Keratinocyte (primary cell): ENCODE data around the gene WIPF3. TPM values are rescaled to one million over a fixed set of nuclear protein-coding genes. Genes with fewer than 3 reads are reported as not detected.

Source experiments
- DNase-seq: peaks from one replicate; pipeline ENCODE4 v3.0.0-alpha.2; 2011; ENCODE audit warnings: low read depth, missing footprints, low spot score
- FAIRE-seq: peaks from 2 replicates; lab custom pipeline; 2011; peaks lifted over from hg19 to GRCh38; lab: Jason Lieb, UNC
- H2AFZ ChIP-seq: 2 replicates; pipeline ENCODE4 v1.6.0; 2012; ENCODE audit warnings: low read length, control low read depth, inconsistent platforms; ENCODE audit not compliant: control insufficient read depth
- H3K27ac ChIP-seq: 2 replicates; pipeline ENCODE4 v1.5.1; 2011; ENCODE audit warnings: low read length; ENCODE audit not compliant: control insufficient read depth, insufficient read depth
- H3K27me3 ChIP-seq: 3 replicates; pipeline ENCODE4 v1.6.0; 2011; ENCODE audit warnings: low read length; ENCODE audit not compliant: control insufficient read depth, insufficient read depth; ENCODE audit errors: extremely low read depth
- H3K36me3 ChIP-seq, 2 experiments: 2 replicates in 1 of 2; 3 replicates in 1 of 2; pipeline ENCODE4 v1.5.1; 2011; ENCODE audit warnings: low read length in 2 of 2, mild to moderate bottlenecking in 1 of 2; ENCODE audit not compliant: control insufficient read depth in 2 of 2, insufficient read depth in 2 of 2; ENCODE audit errors: extremely low read depth in 1 of 2
- H3K4me1 ChIP-seq: 3 replicates; pipeline ENCODE4 v1.5.1; 2011; ENCODE audit warnings: low read length; ENCODE audit not compliant: control insufficient read depth, insufficient read depth; ENCODE audit errors: extremely low read depth
- H3K4me2 ChIP-seq: 3 replicates; pipeline ENCODE4 v1.6.0; 2011; ENCODE audit warnings: low read depth, low read length; ENCODE audit not compliant: control insufficient read depth, insufficient read depth; ENCODE audit errors: extremely low read depth
- H3K4me3 ChIP-seq, 3 experiments: fragments of 200-600 bp in 1 of 3; sonication (generic) in 1 of 3; 2 replicates in 2 of 3; 3 replicates in 1 of 3; pipeline ENCODE4 v1.5.1; 2011 to 2016; ENCODE audit warnings: low read length in 3 of 3, mild to moderate bottlenecking in 3 of 3, control low read depth in 2 of 3, inconsistent platforms in 1 of 3, low read depth in 1 of 3, mixed read lengths in 1 of 3, mixed run types in 1 of 3, moderate library complexity in 1 of 3; ENCODE audit not compliant: control insufficient read depth in 2 of 3, insufficient read depth in 2 of 3; ENCODE audit errors: extremely low read depth in 1 of 3
- H3K79me2 ChIP-seq: 2 replicates; pipeline ENCODE4 v1.6.0; 2012; ENCODE audit warnings: low read length; ENCODE audit not compliant: control insufficient read depth, insufficient read depth
- H3K9ac ChIP-seq: 3 replicates; pipeline ENCODE4 v1.6.0; 2011; ENCODE audit warnings: low read length; ENCODE audit not compliant: control insufficient read depth, insufficient read depth; ENCODE audit errors: extremely low read depth
- H3K9me1 ChIP-seq: 3 replicates; pipeline ENCODE4 v1.6.0; 2011; ENCODE audit warnings: low read length; ENCODE audit not compliant: control insufficient read depth, insufficient read depth; ENCODE audit errors: extremely low read depth
- H3K9me3 ChIP-seq: 2 replicates; pipeline ENCODE4 v1.5.1; 2012; ENCODE audit warnings: low read depth, low read length; ENCODE audit not compliant: control insufficient read depth
- H4K20me1 ChIP-seq: 3 replicates; pipeline ENCODE4 v1.6.0; 2011; ENCODE audit warnings: low read length; ENCODE audit not compliant: control insufficient read depth, insufficient read depth; ENCODE audit errors: extremely low read depth
- CTCF ChIP-seq, 3 experiments: IDR thresholded peaks in 1 of 3; conservative IDR thresholded peaks in 1 of 3; optimal IDR thresholded peaks in 1 of 3; 2 replicates in 2 of 3; 3 replicates in 1 of 3; pipeline versions ENCODE3 to v1.5.1; 2011; ENCODE audit warnings: low read length in 3 of 3, mild to moderate bottlenecking in 3 of 3, moderate library complexity in 2 of 3, control low read depth in 1 of 3, inconsistent platforms in 1 of 3; ENCODE audit not compliant: insufficient read depth in 2 of 3; ENCODE audit errors: extremely low read depth in 1 of 3
- EZH2 ChIP-seq: IDR thresholded peaks from one replicate; pipeline ENCODE4 v1.6.1; 2012; ENCODE audit warnings: inconsistent platforms, mild to moderate bottlenecking, low read length, moderate library complexity
- dilution Hi-C: fragments of 300-500 bp; cut with MboI; formaldehyde crosslinking; loops from one replicate; pipeline ENCODE4 v1.7.0; 2020; ENCODE audit warnings: low sequenced_read_pairs; ENCODE audit not compliant: extremely low pct_ligation_motif_present
- polyA plus RNA-seq, 5 experiments: library from polyadenylated mRNA; depleted of rRNA in 3 of 5; stranded (reverse) in 3 of 5; stranded (forward) in 1 of 5; unstranded in 1 of 5; fragments of >200 nt; gene quantifications; 1 replicate in 1 of 5; 2 replicates in 3 of 5; 3 replicates in 1 of 5; pipeline versions ENCODE4 v1.2.1 to v1.2.3, GENCODE V29; 2011 to 2012; ENCODE audit warnings: missing spikeins in 2 of 5, low read depth in 1 of 5, low replicate concordance in 1 of 5

The WIPF3 gene
- polyA plus RNA-seq, 1 donor (not counting 4 experiments of a cell fraction or from before 2014, with no cell fraction given): 0.04 TPM

DNA sequence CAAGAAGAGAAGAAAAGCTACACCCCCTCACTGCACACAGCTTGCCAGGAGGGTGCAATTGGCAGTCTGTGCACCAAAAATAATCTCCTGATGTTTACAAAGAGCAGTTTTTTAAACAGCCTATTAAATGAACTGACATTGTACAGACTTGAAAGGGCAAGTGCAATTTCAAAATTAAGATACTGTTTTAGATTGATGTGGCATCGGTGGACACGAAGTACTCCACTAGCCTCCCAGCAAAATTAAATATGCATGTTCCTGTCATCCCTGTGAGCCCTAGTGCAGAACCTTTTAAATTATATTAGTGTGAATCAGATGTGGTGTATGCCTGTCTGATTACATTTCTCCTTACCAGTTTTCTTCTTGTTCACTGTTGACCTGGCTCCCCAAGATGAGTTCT is 87.9 kb downstream of the WIPF3 start:
- Histone ChIP-seq H3K9me3 (no peaks in the 10 kb centered on the region), H3K9ac (no peak overlapping the region), H3K4me1 (no peaks in the 10 kb centered on the region), H3K79me2 (no peaks in the 10 kb centered on the region), H4K20me1 (no peaks in the 10 kb centered on the region), H3K36me3 (no peaks in the 10 kb centered on the region), H3K27ac (no peak overlapping the region), H3K4me3 (no peak overlapping the region), H3K27me3 (peaks cover 10% of the 10 kb centered on the region), H2AFZ (no peak overlapping the region), H3K4me2 (no peak overlapping the region), H3K9me1 (no peaks in the 10 kb centered on the region)
- dilution Hi-C loops: no loop called here
- TF ChIP-seq CTCF (optimal IDR thresholded peaks at IDR 0.05 in 1 of 3, IDR thresholded peaks at IDR 0.05 in 1 of 3, conservative IDR thresholded peaks at IDR 0.05 in 1 of 3; ENCODE audit: extremely low read depth in 1 of 3, insufficient read depth in 2 of 3, low read length in 3 of 3): no peak
- TF ChIP-seq EZH2: no peak
- no peak for FAIRE-seq
- DNase-seq: no peak

DNA sequence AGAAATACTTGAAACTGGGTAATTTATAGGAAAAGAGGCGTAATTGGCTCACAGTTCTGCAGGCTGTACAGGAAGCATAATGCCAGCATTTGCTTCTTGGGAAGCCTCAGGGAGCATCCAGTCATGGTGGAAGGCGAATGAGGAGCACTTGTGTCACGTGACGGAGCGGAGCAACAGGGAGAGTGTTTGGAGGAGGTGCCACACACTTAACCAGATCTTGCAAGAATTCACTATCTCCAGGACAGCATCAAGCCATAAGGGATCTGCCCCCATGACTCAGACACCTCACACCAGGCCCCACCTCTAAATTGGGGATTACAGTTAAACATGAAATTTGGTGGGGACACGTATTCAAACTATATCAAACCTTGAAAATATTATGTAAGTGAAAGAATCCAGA is 89.3 kb downstream of the WIPF3 start:
- no peak for DNase-seq
- FAIRE-seq: no peak
- dilution Hi-C loops: no loop called here
- no peaks in the 10 kb centered on the region for H3K4me1 ChIP-seq
- no peaks in the 10 kb centered on the region for H3K79me2 ChIP-seq
- H3K9me1 ChIP-seq: no peaks in the 10 kb centered on the region
- H3K4me3 ChIP-seq: no peak overlapping the region
- H3K27me3 ChIP-seq: peaks cover 10% of the 10 kb centered on the region
- no peak overlapping the region for H3K9ac ChIP-seq
- H3K9me3 ChIP-seq: no peaks in the 10 kb centered on the region
- TF ChIP-seq EZH2 (no peak), CTCF (optimal IDR thresholded peaks at IDR 0.05 in 1 of 3, IDR thresholded peaks at IDR 0.05 in 1 of 3, conservative IDR thresholded peaks at IDR 0.05 in 1 of 3; ENCODE audit: extremely low read depth in 1 of 3, insufficient read depth in 2 of 3, low read length in 3 of 3) (no peak)
- H4K20me1 ChIP-seq: no peaks in the 10 kb centered on the region
- H2AFZ ChIP-seq: no peak overlapping the region
- H3K27ac ChIP-seq: no peak overlapping the region
- no peak overlapping the region for H3K4me2 ChIP-seq
- H3K36me3 ChIP-seq: no peaks in the 10 kb centered on the region
